Measurements from ENCODE around the gene KREMEN1.

KREMEN1 gene

DNA sequence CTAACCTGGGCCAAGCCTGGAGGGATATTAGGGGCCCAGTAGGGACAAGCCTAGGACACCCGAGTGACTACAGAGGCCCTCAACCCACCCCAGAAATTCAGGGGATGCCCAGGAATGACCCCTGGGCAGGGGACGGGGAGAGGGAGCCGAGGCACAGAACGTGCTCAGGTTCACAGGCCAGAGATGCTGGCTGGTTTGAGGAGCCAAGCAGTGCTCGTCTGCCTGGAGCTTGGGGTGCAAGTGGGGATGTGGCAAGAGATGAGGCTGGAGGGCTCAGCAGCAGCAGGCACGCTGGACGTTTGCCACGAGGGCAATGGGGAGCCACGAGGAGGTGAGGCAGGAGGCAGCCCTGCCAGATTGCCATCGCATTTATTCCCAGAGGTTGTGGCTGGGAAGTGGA is 98.9 kb downstream of the KREMEN1 start:
- no peak overlapping the region for H3K27ac ChIP-seq

DNA sequence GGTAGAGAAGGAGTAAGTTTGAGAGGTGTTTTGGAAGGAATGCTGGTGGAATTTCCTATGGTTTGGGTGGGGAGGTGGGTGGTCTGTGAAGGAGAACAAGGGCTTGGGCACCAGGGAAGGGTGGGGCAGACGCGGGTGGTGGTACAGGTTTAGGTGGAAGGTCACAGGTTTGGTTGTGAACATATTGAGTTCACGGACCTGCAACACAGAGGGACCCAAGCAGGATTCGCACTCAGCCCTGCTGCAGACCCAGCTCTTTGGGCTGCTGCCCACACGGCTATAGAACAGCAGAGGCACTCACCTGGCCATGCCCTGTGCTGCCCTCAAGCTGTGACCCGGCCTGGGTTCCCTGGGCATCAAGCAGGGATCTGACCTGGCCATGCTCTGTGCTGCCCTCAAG is 99.4 kb downstream of the KREMEN1 start:
- TF ChIP-seq, protein P1, sequence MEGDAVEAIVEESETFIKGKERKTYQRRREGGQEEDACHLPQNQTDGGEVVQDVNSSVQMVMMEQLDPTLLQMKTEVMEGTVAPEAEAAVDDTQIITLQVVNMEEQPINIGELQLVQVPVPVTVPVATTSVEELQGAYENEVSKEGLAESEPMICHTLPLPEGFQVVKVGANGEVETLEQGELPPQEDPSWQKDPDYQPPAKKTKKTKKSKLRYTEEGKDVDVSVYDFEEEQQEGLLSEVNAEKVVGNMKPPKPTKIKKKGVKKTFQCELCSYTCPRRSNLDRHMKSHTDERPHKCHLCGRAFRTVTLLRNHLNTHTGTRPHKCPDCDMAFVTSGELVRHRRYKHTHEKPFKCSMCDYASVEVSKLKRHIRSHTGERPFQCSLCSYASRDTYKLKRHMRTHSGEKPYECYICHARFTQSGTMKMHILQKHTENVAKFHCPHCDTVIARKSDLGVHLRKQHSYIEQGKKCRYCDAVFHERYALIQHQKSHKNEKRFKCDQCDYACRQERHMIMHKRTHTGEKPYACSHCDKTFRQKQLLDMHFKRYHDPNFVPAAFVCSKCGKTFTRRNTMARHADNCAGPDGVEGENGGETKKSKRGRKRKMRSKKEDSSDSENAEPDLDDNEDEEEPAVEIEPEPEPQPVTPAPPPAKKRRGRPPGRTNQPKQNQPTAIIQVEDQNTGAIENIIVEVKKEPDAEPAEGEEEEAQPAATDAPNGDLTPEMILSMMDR (conservative IDR thresholded peaks at IDR 0.05) = no peak
- no peak overlapping the region for H3K27ac ChIP-seq

More for the DNA sequence above, 98.9 kb downstream of the KREMEN1 start:
- TF ChIP-seq, protein P1 (conservative IDR thresholded peaks at IDR 0.05) = no peak

DNA sequence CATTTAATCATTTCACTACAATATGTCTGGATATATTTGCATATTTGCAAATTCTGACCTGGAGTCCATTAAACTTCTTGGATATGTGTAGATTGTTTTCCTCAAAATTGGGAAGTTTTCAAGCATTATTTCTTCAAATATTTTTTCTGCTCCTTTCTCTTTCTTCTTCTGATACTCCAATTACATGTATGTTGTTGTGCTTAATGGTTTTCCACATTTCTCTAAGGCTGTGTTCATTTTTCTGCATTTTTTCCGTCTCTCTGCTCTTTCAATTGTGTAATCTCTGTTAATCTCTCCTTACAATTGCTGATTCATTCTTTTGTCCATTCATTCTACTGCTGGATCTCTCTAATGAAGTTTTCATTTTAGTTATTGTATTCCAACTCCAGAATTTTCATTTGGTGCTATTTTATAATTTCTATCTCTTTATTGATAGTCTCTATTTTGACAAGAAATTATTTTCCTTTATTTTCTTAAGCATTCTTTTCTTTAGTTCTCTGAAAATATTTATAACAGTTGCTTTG is 102.5 kb downstream of the KREMEN1 start:
- TF ChIP-seq, protein P1 (conservative IDR thresholded peaks at IDR 0.05) = no peak
- H3K27ac ChIP-seq = no peak overlapping the region

DNA sequence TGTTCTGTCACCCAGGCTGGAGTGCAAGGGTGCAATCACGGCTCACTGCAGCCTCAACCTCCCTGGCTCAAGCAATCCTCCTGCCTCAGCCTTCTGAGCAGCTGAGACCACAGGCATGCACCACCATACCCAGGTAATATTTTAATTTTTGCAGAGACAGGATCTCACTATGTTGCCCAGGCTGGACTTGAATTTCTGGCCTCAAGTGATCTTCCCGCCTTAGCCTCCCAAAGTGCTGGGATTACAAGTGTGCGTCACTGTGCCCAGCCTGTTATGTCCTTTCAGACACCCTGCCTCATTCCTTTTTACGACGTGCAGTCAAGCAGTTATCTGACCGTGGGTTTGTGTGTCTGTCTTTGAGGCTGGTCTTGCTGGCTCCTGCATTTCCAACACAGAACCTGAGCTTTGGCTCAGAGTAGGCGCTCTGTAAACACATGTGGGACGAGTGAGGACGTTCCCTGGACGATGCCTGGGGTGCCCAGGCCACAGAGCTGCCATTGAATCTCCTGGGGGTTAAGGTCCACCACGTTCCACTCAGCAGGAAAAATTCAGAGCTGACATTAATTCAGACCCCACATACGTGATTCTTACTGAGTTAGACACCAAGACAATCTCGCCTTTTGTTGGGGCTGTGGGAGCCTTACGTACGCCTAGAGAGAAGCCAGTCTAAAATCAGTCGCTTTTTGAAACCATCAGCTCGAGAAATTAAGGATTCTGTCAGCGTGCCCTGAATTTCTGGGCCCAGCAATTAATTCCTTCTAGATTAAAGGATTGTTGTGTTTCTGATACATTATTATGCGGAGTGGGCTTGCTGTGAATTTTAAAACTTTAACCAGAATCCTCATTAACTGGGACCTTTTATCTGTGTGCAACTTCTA is 111.4 kb downstream of the KREMEN1 start:
- TF ChIP-seq, protein P1 (conservative IDR thresholded peaks at IDR 0.05) = no peak
- H3K27ac ChIP-seq = no peak overlapping the region

DNA sequence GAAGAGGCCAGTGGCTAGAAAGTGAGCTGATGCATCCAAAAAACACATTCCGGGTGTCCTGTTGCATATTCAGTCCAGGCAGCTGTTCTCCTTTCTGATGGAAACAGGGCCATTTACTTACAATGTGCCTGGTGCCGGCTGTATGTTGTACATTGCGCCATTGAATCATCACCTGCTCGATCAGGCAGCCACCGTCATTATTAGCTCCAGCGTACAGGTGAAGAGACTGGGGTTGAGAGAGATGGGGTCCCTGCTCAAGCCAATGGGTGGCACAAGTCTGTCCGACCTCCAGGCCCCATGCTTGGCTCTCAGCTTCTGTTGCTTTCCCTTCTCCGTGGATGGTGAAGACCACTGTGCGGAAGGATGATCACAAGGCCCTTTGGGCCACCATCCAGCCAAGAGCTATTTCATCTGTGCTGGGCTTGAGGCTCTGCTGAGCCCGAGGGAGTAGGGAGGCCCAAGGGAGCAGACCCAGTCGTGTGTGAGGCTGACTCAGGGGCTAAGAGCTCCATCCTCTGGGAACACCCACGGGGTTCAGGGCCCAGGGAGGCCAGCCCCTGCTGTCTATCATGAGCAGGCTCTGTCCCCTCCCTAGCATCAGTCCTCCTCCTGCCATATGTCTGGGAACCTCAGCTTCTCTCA is 112.1 kb downstream of the KREMEN1 start:
- TF ChIP-seq, protein P1 (conservative IDR thresholded peaks at IDR 0.05) = no peak
- H3K27ac ChIP-seq = no peak overlapping the region

DNA sequence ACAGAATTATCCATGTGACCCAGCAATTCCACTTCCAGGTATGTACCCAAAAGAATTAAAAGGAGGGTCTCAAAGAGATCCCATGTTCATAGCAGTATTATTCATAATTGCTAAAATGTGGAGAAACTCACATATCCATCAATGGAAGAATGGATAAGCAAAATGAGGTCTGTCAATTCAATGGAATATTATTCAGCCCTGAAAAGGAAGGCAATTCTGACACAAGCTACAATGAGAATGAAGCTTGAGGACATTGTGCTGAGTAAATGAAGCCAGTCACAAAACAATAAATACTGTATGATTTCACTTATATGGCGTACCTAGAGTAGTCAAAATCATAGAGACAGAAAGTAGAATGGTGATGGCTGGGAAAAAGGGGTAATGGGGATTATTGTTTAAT is 113.5 kb downstream of the KREMEN1 start:
- H3K27ac ChIP-seq = no peak overlapping the region
- TF ChIP-seq, protein P1 (conservative IDR thresholded peaks at IDR 0.05) = no peak

DNA sequence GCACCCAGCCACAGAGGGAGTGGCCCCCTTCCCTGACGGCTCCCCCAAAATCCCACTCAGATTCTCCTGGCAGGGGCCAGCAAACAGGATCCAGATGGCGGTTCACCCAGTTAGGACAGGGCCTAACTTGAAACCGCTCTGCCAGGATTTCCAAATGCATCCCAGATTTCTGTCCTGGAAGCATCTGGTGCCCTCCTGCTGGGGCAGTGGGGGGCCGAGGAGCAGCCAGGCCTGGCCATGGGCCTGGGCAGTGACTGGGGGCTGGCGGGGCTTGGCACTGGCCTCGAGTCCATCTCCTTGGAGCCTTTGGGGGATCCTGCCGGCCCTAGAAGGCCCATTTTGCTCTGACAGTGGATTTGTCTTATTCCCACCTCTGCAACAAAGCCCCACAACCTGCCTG is 115.0 kb downstream of the KREMEN1 start:
- H3K27ac ChIP-seq = no peak overlapping the region
- TF ChIP-seq, protein P1 (conservative IDR thresholded peaks at IDR 0.05) = no peak

Measured in VCaP (cell line).